Ishikawa (cell line): ENCODE results near the gene CALCOCO1.

Source experiments
- CEBPB ChIP-seq: IDR thresholded peaks from 2 replicates; pipeline ENCODE4 v1.6.1; 2012
- CREB1 ChIP-seq: IDR thresholded peaks from 2 replicates; pipeline ENCODE4 v1.6.1; 2012; ENCODE audit warnings: low read depth
- EGR1 ChIP-seq: IDR thresholded peaks from 2 replicates; pipeline ENCODE4 v1.6.1; 2012
- EP300 ChIP-seq: IDR thresholded peaks from 2 replicates; pipeline ENCODE4 v1.6.1; 2012; ENCODE audit warnings: borderline replicate concordance
- FOXM1 ChIP-seq: IDR thresholded peaks from 2 replicates; pipeline ENCODE4 v1.6.1; 2012; ENCODE audit warnings: low read depth, borderline replicate concordance
- RAD21 ChIP-seq: IDR thresholded peaks from 2 replicates; pipeline ENCODE4 v1.6.1; 2012; ENCODE audit warnings: low read depth
- TAF1 ChIP-seq: IDR thresholded peaks from 2 replicates; pipeline ENCODE4 v1.6.1; 2012; ENCODE audit warnings: low read depth, mild to moderate bottlenecking
- TCF12 ChIP-seq: IDR thresholded peaks from 2 replicates; pipeline ENCODE4 v1.6.1; 2012; ENCODE audit warnings: low read depth
- YY1 ChIP-seq: IDR thresholded peaks from 2 replicates; pipeline ENCODE4 v1.6.1; 2012; ENCODE audit warnings: low read depth
- ZBTB7A ChIP-seq: IDR thresholded peaks from 2 replicates; pipeline ENCODE4 v1.6.1; 2012; ENCODE audit warnings: low read depth
- TF ChIP-seq, protein P1 (sequence below): IDR thresholded peaks from 2 replicates; pipeline ENCODE4 v1.6.1; 2012
- TF ChIP-seq, protein P2 (sequence below): IDR thresholded peaks from 2 replicates; pipeline ENCODE4 v1.6.1; 2012

DNA sequence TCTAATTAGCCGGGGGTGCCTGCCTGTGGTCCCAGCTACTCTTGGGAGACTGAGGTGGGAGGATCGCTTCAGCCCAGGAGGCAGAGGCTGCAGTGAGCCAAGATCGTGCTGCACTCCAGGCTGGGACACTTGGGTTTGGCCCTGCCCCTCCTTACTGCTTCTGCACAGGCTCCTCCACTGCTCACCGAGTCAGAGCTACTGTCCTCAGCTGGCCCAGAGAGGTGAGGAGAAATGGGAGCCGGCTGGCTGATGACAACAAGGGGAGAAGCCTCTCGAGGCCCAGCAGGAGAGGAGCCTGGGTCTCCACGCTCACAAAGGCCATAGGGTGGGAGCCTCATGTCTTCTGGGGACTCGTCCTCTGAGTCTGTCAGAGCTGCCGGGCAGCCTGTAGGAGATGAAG, 13.7 kb downstream of the CALCOCO1 start:
- TF ChIP-seq CREB1 (no peak), YY1 (no peak), RAD21 (no peak), TAF1 (no peak), TCF12 (no peak), FOXM1 (no peak), CEBPB (no peak), EP300 (no peak), ZBTB7A (no peak), EGR1 (no peak)
- TF ChIP-seq, protein P1, sequence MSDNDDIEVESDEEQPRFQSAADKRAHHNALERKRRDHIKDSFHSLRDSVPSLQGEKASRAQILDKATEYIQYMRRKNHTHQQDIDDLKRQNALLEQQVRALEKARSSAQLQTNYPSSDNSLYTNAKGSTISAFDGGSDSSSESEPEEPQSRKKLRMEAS: no peak
- TF ChIP-seq, protein P2, sequence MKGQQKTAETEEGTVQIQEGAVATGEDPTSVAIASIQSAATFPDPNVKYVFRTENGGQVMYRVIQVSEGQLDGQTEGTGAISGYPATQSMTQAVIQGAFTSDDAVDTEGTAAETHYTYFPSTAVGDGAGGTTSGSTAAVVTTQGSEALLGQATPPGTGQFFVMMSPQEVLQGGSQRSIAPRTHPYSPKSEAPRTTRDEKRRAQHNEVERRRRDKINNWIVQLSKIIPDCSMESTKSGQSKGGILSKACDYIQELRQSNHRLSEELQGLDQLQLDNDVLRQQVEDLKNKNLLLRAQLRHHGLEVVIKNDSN: no peak
